GM12801 (cell line): Measurements from ENCODE around the gene TTC39C.

Experiments
- TF ChIP-seq, protein P1 (sequence below): IDR thresholded peaks from one replicate; pipeline ENCODE4 v1.5.1; 2011; ENCODE audit warnings: control low read depth; ENCODE audit not compliant: insufficient read length; ENCODE audit errors: extremely low read depth

Gene TTC39C

DNA sequence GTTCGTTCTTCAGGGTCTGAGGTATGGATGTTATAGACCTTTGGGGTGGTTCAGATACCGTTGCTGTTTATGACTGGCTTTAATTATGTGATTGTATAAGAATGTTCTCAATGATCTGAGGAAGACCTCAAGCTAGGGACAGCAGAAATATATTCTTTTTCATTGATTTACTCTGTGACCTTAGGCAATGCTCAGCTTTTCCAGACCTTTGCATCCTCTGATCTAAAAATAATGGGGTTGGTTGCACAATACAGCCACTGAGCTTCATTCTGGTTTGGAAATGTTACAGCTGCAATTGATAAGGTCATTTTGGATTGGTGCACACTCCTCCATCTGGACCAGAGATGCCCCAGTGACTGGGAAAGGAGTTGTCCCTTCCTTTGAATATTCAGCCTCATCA is 107.1 kb downstream of the TTC39C start:
- TF ChIP-seq, protein P1, sequence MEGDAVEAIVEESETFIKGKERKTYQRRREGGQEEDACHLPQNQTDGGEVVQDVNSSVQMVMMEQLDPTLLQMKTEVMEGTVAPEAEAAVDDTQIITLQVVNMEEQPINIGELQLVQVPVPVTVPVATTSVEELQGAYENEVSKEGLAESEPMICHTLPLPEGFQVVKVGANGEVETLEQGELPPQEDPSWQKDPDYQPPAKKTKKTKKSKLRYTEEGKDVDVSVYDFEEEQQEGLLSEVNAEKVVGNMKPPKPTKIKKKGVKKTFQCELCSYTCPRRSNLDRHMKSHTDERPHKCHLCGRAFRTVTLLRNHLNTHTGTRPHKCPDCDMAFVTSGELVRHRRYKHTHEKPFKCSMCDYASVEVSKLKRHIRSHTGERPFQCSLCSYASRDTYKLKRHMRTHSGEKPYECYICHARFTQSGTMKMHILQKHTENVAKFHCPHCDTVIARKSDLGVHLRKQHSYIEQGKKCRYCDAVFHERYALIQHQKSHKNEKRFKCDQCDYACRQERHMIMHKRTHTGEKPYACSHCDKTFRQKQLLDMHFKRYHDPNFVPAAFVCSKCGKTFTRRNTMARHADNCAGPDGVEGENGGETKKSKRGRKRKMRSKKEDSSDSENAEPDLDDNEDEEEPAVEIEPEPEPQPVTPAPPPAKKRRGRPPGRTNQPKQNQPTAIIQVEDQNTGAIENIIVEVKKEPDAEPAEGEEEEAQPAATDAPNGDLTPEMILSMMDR, result no peak

DNA sequence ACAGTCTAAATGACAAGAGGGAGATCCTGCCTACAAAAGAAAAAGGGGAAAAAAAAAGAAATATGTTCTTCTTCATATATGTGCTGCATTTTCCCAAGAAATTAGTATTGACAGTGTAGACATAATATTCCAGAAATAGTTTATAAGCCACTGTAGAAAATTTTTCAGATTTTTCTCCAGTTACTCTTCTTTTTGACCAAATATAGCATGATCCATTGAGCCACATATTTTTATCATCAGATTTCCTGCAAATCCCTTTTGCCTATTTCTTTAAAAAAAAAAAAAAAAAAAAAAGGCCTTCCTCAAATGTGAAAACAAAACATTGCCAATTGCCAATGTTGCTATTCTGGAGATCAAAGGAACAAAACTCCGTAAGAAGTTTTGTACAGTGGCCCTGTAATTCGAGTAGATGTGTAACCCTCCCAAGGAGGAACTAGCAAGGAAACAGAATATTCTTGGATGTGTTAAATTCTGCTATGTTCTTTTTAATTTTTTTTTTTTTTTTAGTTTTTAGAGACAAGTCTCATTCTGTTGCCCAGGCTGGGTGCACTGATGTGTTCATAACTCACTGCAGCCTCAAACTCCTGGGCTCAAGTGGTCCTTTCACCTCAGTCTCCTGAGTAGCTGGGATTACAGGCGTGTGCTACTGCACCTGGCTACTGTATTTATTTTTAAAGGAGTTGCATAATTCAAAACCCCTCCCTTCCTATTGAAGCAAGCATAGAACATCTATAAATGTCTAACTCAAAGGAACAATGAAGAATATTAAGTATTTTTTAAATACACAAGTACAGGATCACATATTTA is 111.8 kb downstream of the TTC39C start:
- TF ChIP-seq, protein P1, result no peak

DNA sequence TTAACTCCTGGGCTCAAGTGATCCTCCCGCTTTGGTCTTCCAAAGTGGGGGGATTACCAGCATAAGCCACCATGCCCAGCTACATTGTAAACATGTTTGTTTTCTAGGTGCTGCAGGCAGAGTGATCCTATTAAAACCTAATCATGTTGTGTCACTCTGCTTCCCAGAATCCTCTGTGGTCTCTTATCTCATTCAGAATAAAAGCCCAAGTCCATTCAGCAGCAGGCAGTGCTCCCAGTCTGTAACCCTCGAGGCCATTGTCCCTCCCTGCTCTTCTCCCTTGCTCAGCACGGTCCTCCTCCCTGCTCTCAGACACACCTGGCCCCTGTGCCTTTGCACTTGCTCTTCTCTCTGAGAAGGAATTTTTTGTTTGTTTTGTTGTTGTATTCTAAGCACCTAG is 113.2 kb downstream of the TTC39C start:
- TF ChIP-seq, protein P1, result no peak

DNA sequence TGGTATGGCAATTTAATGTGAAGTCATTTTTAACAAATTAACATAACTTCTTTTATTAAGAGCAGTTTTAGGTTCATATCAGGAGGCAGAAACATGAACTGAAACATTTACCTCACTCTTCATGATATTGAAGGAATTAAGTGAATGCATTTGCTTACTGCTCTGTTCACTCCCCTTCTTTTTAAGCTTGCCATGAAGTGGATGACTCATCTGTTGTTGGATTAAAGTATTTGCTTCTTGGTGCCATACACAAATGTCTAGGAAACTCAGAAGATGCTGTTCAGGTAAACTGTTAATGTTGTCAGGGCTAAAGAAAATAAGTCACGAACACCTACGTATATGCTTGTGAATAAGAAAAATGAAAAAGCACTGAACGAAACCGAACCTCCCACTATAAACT is 114.1 kb downstream of the TTC39C start:
- TF ChIP-seq, protein P1, result no peak

DNA sequence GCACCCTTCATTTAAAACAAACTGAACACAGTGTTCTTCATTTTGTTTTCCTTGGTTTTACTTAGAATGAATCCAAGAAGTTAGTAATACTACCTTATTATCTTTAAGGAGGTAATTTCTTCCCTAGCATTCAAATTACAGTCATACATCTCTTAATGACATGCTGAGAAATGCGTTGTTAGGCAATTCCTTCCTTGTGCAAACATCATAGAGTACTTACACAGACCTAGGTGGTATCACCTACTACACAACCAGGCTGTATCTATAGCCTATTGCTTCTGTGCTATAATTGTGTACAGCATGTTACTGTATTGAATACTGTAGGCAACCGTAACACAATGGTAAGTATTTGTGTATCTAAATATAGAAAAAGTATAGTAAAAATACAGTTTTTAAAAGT is 115.9 kb downstream of the TTC39C start:
- TF ChIP-seq, protein P1, result no peak

DNA sequence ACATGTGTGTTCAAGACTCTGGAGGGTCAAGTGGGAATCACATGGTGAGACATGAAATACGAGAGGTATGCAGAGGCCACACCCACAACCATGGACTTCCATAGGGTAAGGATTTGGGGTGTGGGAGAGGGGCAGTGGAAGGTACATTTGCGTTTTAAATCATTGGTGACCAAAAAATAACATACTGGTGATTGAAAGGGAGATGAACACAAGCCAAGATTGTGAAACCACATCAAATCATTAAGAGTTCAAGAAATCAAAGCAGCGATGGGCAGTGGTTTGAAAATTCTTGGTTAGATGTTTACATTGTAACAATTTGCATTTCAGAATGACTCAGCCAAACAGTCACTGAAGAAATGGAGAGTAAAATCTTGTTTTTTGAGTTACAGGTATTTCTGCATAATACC is 122.4 kb downstream of the TTC39C start:
- TF ChIP-seq, protein P1, result no peak

DNA sequence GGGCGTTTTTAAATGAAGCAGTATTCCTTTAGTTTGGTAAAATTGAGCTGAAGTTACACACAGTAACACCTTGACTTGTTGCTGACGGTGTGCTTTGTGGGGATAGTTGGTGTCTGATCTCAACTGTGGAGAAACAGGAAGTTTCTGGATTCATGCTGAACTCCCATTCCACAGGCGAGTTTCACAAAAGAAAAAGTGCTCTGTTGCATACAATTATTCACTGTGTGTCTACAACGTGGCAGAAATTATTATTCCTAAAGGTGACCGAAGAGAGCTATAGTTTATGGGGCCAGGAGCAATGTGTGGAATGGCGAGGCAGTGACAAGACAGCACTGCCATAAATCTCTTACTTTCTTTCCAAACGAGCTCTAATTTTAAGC is 123.8 kb downstream of the TTC39C start:
- TF ChIP-seq, protein P1, result no peak
